ENCODE results near the gene LTF. TPM values are rescaled to one million over a fixed set of nuclear protein-coding genes. Genes with fewer than 3 reads are reported as not detected.

LTF gene
- total and polyA plus RNA-seq, 9 of the 15 experiments (the other 6 are each of a cell fraction or from before 2014, with no cell fraction given): 0.07 TPM; not detected in 8

DNA sequence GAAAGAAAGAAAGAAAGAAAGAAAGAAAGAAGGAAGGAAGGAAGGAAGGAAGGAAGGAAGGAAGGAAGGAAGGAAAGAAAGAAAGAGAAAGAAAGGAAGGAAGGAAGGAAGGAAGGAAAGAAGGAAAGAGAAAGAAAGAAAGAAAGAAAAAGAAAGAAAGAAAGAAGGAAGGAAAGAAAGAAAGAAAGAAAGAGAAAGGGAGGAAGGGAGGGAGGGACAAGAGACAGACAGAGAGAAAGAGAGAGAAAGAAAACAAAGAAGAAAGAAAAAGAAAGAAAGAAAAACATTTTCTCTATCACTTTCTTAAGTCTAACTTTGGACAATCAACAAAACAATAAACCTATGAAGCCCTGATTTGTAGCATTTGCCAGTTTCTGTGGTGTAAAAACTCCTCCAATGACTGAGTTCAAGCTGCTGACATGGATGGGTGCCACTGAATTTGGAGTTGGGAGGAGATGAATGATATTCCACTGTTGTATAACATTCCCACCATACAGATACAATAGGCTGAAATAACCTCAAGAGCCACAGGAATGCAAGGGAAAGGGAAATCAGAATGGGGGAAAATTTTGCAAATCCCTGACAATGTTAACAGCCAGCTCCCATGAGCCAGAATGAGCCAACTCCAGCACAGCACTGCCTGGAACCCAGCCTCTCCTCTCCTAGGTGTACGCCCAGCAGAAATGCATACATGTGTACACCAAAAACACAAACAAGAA, 18.1 kb upstream of the LTF start (continued):
- TF ChIP-seq, protein P1, sequence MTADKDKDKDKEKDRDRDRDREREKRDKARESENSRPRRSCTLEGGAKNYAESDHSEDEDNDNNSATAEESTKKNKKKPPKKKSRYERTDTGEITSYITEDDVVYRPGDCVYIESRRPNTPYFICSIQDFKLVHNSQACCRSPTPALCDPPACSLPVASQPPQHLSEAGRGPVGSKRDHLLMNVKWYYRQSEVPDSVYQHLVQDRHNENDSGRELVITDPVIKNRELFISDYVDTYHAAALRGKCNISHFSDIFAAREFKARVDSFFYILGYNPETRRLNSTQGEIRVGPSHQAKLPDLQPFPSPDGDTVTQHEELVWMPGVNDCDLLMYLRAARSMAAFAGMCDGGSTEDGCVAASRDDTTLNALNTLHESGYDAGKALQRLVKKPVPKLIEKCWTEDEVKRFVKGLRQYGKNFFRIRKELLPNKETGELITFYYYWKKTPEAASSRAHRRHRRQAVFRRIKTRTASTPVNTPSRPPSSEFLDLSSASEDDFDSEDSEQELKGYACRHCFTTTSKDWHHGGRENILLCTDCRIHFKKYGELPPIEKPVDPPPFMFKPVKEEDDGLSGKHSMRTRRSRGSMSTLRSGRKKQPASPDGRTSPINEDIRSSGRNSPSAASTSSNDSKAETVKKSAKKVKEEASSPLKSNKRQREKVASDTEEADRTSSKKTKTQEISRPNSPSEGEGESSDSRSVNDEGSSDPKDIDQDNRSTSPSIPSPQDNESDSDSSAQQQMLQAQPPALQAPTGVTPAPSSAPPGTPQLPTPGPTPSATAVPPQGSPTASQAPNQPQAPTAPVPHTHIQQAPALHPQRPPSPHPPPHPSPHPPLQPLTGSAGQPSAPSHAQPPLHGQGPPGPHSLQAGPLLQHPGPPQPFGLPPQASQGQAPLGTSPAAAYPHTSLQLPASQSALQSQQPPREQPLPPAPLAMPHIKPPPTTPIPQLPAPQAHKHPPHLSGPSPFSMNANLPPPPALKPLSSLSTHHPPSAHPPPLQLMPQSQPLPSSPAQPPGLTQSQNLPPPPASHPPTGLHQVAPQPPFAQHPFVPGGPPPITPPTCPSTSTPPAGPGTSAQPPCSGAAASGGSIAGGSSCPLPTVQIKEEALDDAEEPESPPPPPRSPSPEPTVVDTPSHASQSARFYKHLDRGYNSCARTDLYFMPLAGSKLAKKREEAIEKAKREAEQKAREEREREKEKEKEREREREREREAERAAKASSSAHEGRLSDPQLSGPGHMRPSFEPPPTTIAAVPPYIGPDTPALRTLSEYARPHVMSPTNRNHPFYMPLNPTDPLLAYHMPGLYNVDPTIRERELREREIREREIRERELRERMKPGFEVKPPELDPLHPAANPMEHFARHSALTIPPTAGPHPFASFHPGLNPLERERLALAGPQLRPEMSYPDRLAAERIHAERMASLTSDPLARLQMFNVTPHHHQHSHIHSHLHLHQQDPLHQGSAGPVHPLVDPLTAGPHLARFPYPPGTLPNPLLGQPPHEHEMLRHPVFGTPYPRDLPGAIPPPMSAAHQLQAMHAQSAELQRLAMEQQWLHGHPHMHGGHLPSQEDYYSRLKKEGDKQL (CRISPR knock-in tag; IDR thresholded peaks at IDR 0.05; ENCODE audit: borderline replicate concordance): no peak

DNA sequence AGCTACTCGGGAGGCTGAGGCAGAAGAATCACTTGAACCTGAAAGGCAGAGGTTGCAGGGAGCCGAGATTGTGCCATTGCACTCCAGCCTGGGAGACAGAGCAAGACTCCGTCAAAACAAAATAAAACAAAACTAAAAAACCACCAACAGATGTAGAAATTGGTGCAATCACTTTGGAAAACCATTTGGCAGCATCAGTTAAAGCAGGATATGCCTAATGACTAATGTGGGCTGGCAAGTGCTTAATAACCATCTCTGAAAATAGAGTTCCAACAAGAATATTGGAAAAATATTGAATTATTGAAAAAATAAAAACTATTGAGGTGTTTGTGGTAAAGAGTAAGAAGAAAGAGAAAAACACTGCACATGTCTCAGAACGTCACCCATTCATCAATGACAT, 16.9 kb upstream of the LTF start:
- no peak overlapping the region for H3K27ac ChIP-seq (ENCODE audit: extremely low read depth, low read depth, low read length)
- H3K4me3 ChIP-seq: no peak overlapping the region
- no peaks in the 10 kb centered on the region for H3K9me1 ChIP-seq (ENCODE audit: control insufficient read depth, insufficient read depth, low read length)
- no peaks in the 10 kb centered on the region for H3K79me2 ChIP-seq (ENCODE audit: control insufficient read depth, insufficient read depth, low read length)
- H3K4me1 ChIP-seq (replicated peaks in 1 of 2; ENCODE audit: control insufficient read depth in 2 of 2, insufficient read depth in 2 of 2, low read length in 2 of 2): peaks cover 0 to 7% of the 10 kb centered on the region in 2 experiments; a peak in 2 of 5 replicates
- intact Hi-C loops (cut with micrococcal nuclease): no loop called here
- ATAC-seq: no peak
- H3K9me3 ChIP-seq (replicated peaks; ENCODE audit: control insufficient read depth, insufficient read depth, low read depth, low read length): no peaks in the 10 kb centered on the region
- CTCF ChIA-PET (ENCODE audit: low intra/inter-chr PET ratio): no interaction called here
- 0% methylated on average over 4 of the region's 4 CpGs for WGBS (ENCODE audit: insufficient coverage, low coverage, missing lambda C conversion rate)
- in situ Hi-C loops (cut with MboI): loop anchor here (5.0 kb wide), 1 partner anchor 156 kb away; no protein-coding TSS in a partner anchor
- H3K4me2 ChIP-seq (ENCODE audit: insufficient read depth, low read length): no peak overlapping the region
- H3K27me3 ChIP-seq (ENCODE audit: control insufficient read depth in 2 of 2, insufficient read depth in 2 of 2, low read length in 2 of 2): peaks cover 24 to 38% of the 10 kb centered on the region in 2 experiments
- BruUV-seq (replicated peaks): no TSS peak
- TF ChIP-seq ZNF586 (CRISPR knock-in tag; conservative IDR thresholded peaks at IDR 0.05) (no peak), SAFB (IDR thresholded peaks at IDR 0.05; ENCODE audit: borderline replicate concordance, low read depth, low read length) (no peak), ZNF174 (CRISPR knock-in tag; IDR thresholded peaks at IDR 0.05) (no peak)
- TF ChIP-seq, protein P2, sequence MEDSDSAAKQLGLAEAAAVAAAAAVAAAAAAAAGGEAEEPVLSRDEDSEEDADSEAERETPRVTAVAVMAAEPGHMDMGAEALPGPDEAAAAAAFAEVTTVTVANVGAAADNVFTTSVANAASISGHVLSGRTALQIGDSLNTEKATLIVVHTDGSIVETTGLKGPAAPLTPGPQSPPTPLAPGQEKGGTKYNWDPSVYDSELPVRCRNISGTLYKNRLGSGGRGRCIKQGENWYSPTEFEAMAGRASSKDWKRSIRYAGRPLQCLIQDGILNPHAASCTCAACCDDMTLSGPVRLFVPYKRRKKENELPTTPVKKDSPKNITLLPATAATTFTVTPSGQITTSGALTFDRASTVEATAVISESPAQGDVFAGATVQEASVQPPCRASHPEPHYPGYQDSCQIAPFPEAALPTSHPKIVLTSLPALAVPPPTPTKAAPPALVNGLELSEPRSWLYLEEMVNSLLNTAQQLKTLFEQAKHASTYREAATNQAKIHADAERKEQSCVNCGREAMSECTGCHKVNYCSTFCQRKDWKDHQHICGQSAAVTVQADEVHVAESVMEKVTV (CRISPR knock-in tag; IDR thresholded peaks at IDR 0.05): no peak
- no peaks in the 10 kb centered on the region for H4K20me1 ChIP-seq (replicated peaks; ENCODE audit: control insufficient read depth, insufficient read depth, low read length)
- DNase-seq (ENCODE audit: extremely low read depth in 1 of 4, low spot score in 3 of 4): no peak
- no peaks in the 10 kb centered on the region for H3K36me3 ChIP-seq (ENCODE audit: control insufficient read depth, insufficient read depth, low read length)
- no peak overlapping the region for H3K9ac ChIP-seq (ENCODE audit: insufficient read depth in 1 of 2, low read depth in 2 of 2, low read length in 2 of 2)
- H2AFZ ChIP-seq (ENCODE audit: low read depth, low read length): no peak overlapping the region
- POLR2A ChIA-PET: interaction anchor here (0.9 kb wide), 1 partner anchor 28 kb away, joined by 3 read pairs; no protein-coding TSS in a partner anchor
- no peak for FAIRE-seq

Data from K562 (cell line).